Mucosa of descending colon (tissue), 3 donors: ENCODE data around the gene CHCHD5. TPM values are rescaled to one million over a fixed set of nuclear protein-coding genes. Genes with fewer than 3 reads are reported as not detected.
"Not testable (repeated sequence)": the region's sequence is repeated elsewhere in the genome, so short reads cannot be mapped to it uniquely, and the experiment has no call there.

ENCODE experiments used
- ATAC-seq: fragments of 200-7000 bp; cut with Tn5 transposase; one replicate; pipeline ENCODE4 v1.9.1; 2020; ENCODE audit warnings: mild to moderate bottlenecking, moderate library complexity
- DNase-seq, 3 donors: peaks; one replicate each; pipeline ENCODE4 v3.0.0-alpha.2; 2020
- H3K36me3 ChIP-seq: fragments of 200-600 bp; one replicate; pipeline ENCODE4 v1.8.0; 2021; ENCODE audit warnings: low read depth, mild to moderate bottlenecking
- H3K4me1 ChIP-seq: fragments of 200-600 bp; one replicate; pipeline ENCODE4 v1.8.0; 2021; ENCODE audit warnings: low read depth, mild to moderate bottlenecking
- H3K4me3 ChIP-seq: fragments of 200-600 bp; one replicate; pipeline ENCODE4 v1.8.0; 2021; ENCODE audit warnings: mild to moderate bottlenecking
- H3K9me3 ChIP-seq: fragments of 200-600 bp; one replicate; pipeline ENCODE4 v1.8.0; 2021; ENCODE audit warnings: mild to moderate bottlenecking
- intact Hi-C, 2 donors: fragments of 100-400 bp; cut with DNase I in 1 of 2; cut with micrococcal nuclease in 1 of 2; formaldehyde crosslinking; loops; one replicate each; pipeline versions ENCODE4 v1.11.0 to v1.11.1; 2022; cut with DNase I, micrococcal nuclease
- total RNA-seq, 3 donors: library from RNA; stranded (reverse); fragmentation: NEBNext Ultra II Directional in 2 of 3; extraction: Animal tissue kit (Norgen Biotek cat#: 25700) in 2 of 3; gene quantifications; one replicate each; pipeline versions ENCODE4 v1.2.1 to v1.2.4, GENCODE V29; 2021 to 2023
- TF ChIP-seq, protein P1 (sequence below): fragments of 200-600 bp; IDR thresholded peaks from one replicate; pipeline ENCODE4 v1.8.0; 2022; ENCODE audit warnings: antibody characterized with exemption, mild to moderate bottlenecking
- donor health status: DM: no; HTN: no; CAD: no; lungs with moderate emphysema.
- donor health status: DM: no; HTN: no; CAD: no.
- donor health status: DM: no; HTN: yes; CAD: no.

The CHCHD5 gene
- total RNA-seq, 3 donors from 2014 or later: 20.9 to 28.8 (median 26.1) TPM

DNA sequence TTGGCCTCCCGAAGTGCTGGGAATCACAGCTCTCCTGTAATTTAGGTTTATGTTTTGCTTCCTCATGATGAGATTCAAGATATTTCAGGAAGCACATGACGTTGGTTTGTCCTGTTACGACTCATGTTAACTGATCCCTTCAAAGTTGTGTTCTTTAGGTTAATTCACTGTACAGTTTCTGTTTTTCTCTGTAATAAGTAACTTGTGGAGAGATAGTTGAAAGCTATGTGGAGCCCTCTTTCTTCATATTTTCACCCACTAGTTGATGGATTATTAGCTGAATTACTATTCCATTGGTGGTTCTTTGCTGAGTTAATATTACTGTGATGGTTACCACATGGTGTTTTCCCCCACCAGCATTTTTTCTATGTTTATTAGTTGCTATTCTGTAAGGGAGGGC lies 18.3 kb upstream of the CHCHD5 start:
- H3K4me1 ChIP-seq: no peaks in the 10 kb centered on the region
- ATAC-seq (no peak), DNase-seq (no peak)
- no peak overlapping the region for H3K4me3 ChIP-seq
- TF ChIP-seq, protein P1, sequence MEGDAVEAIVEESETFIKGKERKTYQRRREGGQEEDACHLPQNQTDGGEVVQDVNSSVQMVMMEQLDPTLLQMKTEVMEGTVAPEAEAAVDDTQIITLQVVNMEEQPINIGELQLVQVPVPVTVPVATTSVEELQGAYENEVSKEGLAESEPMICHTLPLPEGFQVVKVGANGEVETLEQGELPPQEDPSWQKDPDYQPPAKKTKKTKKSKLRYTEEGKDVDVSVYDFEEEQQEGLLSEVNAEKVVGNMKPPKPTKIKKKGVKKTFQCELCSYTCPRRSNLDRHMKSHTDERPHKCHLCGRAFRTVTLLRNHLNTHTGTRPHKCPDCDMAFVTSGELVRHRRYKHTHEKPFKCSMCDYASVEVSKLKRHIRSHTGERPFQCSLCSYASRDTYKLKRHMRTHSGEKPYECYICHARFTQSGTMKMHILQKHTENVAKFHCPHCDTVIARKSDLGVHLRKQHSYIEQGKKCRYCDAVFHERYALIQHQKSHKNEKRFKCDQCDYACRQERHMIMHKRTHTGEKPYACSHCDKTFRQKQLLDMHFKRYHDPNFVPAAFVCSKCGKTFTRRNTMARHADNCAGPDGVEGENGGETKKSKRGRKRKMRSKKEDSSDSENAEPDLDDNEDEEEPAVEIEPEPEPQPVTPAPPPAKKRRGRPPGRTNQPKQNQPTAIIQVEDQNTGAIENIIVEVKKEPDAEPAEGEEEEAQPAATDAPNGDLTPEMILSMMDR: no peak
- intact Hi-C loops: no loop called here
- H3K36me3 ChIP-seq: peaks cover 4% of the 10 kb centered on the region
- no peaks in the 10 kb centered on the region for H3K9me3 ChIP-seq

DNA sequence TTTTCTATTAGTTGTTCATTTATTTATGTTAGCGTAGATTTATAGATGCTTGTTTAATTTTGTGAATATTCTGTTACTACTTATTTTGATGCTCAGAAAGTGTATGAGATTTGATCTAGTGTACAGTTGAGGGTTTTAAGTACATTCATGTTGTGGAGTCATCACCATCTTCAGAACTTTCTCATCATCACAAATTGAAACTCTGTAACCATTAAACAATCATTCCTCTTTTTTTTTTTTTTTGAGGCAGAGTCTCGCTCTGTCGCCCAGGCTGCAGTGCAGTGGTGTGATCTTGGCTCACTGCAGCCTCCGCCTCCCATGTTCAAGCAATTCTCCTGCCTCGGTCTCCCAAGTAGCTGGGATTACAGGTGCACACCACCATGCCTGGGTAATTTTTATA lies 17.9 kb upstream of the CHCHD5 start:
- H3K36me3 ChIP-seq, H3K4me3 ChIP-seq, DNase-seq, ATAC-seq, intact Hi-C loops, H3K4me1 ChIP-seq, H3K9me3 ChIP-seq: not testable (repeated sequence)

DNA sequence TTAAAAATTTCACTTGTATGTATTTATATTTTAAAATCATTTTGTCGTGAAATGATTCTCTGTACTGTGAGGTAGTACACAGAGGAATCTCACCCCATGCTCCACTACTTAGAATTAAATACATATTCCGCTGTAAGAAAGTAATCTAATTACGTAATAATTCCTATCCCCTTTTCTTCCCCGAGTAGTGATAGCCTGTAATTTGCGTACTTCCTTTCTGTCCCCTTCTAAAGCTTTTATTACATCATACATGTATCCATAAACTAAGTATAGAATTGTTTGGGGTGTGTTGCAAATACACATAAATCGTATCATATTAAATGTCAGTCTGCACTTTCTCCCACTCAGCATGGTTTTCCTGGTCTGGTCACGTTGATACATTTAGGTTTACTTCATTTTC lies 12.4 kb upstream of the CHCHD5 start:
- TF ChIP-seq, protein P1: no peak
- Histone ChIP-seq H3K4me3 (no peak overlapping the region), H3K9me3 (no peaks in the 10 kb centered on the region), H3K36me3 (peaks cover 8% of the 10 kb centered on the region), H3K4me1 (no peaks in the 10 kb centered on the region)
- no peak for ATAC-seq
- intact Hi-C loops: no loop called here
- no peak for DNase-seq

DNA sequence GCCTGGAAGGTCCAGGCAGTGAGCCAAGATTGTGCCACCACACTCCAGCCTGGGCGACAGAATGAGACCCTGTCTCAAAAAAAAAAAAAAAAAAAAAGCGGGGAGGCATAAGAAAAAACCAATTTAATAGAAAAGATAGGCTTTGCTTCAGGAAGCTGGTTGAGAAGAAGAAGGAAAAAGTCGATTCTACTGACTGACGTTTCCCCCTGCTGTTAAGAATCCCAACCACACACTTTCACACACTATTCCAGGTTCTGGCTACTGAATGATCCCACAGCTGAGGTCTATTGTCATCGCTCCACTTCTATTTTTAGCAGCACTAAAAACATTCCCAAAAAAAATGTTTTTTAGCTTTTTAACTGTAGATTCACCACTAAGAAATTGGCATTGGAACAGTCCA lies 6.7 kb upstream of the CHCHD5 start:
- intact Hi-C loops: no loop called here
- Histone ChIP-seq H3K4me1 (no peaks in the 10 kb centered on the region), H3K36me3 (peaks cover 4% of the 10 kb centered on the region), H3K9me3 (no peaks in the 10 kb centered on the region), H3K4me3 (no peak overlapping the region)
- TF ChIP-seq, protein P1: no peak
- ATAC-seq (no peak), DNase-seq (no peak)

DNA sequence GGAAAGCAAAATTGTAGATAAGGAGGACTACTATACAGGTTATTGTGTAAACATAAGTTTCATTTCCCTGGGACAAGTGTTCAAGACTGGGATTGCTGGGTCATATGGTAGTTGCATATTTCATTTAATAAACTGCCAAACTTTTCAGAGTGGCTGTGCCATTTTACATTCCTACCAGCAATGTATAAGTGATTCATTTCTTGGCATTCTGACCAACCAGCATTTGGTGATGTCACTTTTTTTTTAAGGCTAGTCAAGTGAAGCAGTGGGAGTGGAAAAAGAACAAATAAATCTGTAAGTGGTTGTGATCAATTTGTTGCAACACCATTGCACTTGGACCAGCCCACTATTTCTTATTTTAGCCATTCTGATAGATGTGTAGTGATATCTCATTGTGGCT lies 5.2 kb upstream of the CHCHD5 start:
- H3K4me3 ChIP-seq: no peak overlapping the region
- no peak for DNase-seq
- TF ChIP-seq, protein P1: no peak
- no peaks in the 10 kb centered on the region for H3K4me1 ChIP-seq
- H3K9me3 ChIP-seq: no peaks in the 10 kb centered on the region
- no peak for ATAC-seq
- intact Hi-C loops: no loop called here
- peaks cover 4% of the 10 kb centered on the region for H3K36me3 ChIP-seq

DNA sequence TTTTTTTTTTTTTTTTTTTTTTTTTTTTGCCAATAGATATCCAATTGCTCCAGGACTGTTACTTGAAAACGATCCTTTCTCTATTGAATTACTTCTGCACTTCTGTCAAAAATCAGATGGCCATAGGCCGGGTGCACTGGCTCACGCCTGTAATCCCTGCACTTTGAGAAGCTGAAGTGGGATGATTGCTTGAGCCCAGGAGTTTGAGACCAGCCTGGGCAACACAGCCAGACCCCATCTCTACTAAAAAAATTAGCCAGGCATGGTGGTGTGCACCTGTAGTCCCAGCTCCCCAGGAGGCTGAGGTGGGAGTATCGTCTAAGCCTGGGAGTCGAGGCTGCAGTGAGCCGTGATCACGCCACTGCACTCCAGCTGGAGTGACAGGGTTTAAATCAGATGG lies 4.3 kb upstream of the CHCHD5 start:
- intact Hi-C loops: no loop called here
- no peak for DNase-seq
- TF ChIP-seq, protein P1: no peak

More for the DNA sequence above, 4.3 kb upstream of the CHCHD5 start:
- H3K9me3 ChIP-seq: no peaks in the 10 kb centered on the region
- H3K4me3 ChIP-seq: no peak overlapping the region
- peaks cover under 1% of the 10 kb centered on the region for H3K36me3 ChIP-seq
- H3K4me1 ChIP-seq: peaks cover 5% of the 10 kb centered on the region
- ATAC-seq: no peak
